NCI-H146 treated with DMSO at 0.1 percent for 48 hours (cell line): ENCODE results near the gene SCFD2.

Source experiments
- DNase-seq: peaks from one replicate; lab custom pipeline; 2025; ENCODE audit not compliant: unreplicated experiment; lab: John Stamatoyannopoulos, UW

Gene SCFD2

DNA sequence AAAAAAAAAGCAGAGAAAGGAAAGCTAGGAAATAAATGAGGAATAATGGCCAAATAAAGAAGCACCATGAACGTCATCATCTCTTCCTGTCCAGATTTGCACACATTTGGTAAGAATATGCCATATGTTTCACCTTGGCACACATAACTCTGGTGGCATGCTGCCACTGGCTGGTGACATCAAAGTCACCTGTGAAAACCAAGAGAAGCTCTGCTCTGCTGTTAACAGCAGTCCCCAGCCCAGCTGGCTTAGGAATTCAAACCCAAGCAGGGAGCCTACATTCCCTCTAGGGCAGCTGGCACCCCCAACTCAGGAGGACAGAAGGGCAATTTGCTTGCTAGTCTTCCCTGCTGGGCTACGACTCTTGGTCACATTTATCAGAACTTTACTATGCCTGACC lies 426.1 kb downstream of the SCFD2 start:
- no peak for DNase-seq

DNA sequence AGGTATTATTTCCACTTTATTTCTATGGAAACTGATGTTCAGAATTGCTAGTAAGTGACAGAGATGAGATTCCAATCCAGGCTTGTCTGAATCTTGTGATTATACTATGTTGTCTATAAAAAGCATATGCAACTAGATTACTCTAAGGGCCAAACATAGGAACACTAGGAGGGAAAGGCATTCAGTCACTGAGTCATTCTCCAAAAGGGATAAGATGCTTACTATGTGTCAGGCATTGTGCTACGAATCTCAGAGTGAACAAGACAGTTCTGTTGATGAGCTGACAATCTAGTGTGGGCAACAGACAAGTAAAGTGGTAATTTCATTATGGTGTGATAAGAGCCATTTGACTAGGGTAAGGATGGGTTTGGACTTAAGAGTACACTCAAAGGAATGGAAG lies 426.5 kb downstream of the SCFD2 start:
- no peak for DNase-seq

DNA sequence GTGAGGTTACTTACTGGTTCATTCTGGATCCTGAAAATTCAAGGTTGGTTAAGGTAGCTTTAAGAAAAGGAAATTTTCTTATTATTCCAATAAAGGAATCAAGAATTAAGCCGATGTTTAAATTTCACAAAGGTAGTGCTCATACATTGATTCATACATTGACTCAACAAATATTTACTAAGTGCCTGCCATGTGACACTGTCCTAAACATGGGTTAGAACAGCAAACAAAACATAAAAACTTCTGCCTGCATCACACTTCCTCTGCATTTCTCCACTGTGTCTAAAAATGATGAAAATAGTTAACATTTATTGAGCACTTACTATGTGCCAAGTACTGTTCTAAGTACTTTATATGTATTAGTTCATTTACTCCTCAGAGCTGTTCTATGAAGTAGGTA lies 428.0 kb downstream of the SCFD2 start:
- DNase-seq = no peak

DNA sequence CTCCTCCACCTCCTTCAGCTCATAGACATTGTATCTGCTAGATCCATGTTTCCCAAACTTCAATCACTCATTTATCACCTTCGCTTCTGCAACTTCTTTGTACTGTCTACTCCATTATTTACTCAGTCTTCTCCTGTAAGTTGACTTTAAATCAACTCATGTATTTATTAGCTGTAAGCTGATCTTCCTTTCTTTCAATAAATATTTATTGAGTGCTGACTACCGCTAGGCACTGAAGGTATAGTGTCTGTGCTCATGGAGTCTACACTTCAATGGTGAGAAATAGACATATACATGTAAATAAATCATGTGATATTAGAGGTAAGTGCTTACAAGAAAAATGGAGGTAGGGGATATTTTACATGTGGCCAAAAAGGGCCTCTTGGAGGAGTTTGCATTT lies 429.1 kb downstream of the SCFD2 start:
- DNase-seq = no peak

DNA sequence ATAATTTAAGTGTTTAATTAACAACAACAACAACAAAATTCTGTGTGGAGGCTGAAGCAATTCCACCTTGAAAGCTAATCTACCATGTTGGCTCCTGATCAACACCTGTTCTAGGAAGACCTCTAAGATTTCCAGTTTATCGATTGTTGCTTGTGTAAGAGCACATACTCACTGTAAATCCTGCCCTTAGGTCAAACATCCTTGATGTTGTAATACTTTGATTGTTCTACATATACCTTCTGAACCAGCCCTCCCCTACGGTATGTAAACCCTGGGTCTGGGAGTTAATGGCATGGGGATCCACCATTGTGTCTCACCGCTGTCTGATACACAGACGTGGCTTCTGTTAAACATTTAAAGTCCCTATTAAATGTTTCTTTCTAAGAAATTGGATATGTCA lies 430.5 kb downstream of the SCFD2 start:
- DNase-seq = no peak

DNA sequence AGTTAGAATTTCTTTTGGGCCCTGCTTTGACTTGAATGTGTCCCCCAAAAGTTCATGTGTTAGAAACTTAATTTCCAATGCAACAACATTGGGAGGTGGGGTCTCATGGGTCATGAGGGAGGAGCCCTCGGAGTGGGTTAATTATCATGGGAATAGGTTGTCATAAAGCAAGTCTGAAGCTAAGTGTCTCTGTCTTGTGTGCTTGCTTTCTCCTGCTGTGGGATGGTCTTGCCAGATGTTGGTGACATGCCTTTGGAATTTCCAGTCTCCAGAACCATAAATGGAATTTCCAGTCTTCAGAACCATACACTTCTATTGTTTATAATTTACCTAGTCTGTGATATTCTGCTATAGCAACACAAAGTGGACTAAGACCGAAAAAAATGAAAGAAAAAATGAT lies 432.1 kb downstream of the SCFD2 start:
- DNase-seq = no peak

DNA sequence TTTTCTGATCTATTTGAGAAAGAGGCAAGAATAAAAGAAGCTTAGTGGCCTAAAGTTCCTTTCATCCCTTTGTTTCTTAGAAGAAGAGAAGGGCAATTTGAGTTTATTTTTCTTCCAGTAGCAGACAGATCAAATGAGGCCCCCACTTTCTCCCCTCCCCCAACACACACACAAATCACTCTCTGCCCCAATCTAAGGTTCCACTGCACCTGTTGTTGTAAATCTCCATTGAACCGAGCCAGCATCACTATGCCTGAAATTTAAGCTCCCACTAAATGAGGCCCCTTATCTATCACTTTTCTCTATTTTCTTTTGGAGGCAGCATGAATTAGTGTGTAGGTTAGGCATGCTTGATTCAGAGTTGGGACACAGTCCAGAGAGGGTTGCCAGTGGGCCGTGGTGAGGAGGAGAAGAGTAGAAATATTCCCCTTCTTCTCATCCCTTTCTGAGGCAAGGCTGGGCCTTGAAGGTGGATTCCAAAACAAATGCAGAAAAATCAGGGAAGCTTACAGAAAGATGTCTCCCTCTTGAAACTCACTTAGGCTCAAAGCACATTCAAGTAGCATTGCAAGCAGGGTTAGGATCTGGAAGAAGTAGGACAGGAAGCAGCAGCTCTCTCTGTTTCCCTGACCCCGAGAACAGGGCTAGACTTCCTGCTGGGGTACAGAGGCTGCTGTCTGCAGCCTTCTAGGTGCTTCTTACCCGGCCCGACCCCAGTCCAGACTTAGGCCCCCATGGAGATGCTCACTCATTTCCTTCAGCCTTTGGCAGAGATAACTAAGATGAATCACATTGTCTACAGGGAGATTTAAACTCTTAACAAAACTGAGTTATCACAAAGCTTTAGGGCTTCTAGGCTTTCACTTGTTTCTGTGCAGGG lies 433.0 kb downstream of the SCFD2 start:
- peak; percentile 16 for DNase-seq

DNA sequence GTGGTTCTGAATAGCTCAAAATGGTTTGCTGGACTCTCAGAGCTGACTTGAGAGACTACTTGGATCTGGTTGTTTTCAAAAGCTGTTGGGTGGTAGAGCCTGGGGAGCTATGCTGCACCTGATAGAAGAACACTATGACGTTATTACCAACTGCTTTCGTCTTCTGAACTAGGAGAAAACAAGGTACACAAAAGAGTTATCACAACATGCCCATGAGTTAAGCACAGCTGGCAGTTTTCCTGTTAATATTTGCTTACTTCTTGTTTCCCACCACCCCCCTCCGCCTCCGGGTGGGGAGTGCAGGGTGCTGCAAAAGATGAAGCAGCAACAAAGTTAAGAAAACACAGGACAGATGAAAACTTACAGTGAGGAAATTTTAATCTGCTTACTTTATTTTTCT lies 434.6 kb downstream of the SCFD2 start:
- peak; percentile 42 for DNase-seq

DNA sequence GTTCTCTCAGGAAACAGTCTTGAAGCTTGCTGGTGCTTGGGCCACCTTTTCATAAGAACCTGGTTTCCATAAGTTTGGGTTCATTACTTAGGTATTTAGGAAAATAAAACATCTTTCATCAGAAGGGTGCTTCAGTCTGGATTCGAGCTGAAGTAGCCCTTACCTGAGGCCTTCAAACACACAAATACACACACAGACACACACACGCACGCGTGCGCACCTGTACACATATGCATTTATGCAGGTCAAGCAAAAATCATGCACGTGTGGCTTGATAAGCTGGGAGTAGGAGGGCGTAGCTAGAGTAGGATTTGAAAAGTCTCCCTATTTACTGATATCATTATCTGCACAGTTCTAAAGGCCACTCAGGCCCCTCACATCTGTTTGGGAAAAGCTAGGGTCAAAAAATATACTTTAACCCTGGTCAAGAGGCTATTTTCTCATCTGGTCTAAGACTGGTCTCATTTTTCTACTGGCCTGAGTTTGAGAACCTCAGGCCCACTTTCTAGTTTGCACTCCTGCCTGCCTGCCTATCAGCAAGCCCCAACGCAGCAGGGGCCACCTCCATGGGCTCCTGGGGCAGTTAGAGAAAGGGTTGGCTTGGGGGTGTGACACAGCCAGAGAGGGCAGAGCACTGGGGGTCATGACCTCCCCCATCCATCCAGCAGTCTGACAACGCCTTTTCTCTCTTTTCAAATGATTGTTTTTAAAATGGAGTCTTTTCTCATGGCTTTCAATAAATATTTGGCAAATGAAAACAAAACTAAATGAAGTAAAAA lies 439.5 kb downstream of the SCFD2 start:
- DNase-seq = peak; percentile 20

DNA sequence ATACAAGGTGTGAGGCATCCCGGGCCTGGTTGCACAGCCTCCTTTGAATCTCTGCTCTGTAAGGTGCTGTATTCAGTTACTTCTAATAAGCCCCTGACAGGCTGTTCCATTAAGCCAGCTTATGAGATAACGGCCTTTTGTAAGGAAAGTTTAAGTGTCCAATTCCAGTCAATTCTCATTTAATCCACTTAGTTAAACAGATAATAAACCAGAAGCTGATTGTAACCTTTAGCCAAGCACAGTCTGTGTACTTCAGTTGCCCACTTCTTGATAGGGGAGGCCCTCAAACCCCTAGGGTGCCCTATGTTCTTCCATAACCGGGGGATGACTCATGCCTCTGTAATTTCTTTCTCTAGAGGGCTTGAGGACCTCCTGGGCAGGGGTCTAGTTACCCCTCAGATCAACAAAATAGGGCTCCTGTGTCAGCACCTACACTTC lies 440.3 kb downstream of the SCFD2 start:
- peak; percentile 78 for DNase-seq

DNA sequence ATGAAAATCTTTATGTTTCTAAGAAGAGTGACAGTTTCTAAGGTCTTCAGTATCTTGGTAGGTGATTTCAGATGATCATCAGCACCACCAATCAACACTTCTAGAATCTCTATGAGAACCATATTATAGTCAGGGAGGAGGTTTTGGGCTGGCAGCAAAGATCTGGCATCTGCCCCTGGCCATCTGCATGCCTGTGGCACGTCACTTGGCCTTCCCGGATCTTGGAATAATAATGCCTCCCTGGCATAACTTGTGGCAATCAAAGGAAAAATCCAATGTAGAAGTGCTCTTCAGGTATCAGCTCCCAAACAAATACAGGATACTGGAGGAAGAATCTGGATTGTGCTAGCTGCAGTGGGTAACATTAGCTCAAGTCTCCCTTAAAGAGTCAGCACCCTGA lies 446.4 kb downstream of the SCFD2 start:
- no peak for DNase-seq

DNA sequence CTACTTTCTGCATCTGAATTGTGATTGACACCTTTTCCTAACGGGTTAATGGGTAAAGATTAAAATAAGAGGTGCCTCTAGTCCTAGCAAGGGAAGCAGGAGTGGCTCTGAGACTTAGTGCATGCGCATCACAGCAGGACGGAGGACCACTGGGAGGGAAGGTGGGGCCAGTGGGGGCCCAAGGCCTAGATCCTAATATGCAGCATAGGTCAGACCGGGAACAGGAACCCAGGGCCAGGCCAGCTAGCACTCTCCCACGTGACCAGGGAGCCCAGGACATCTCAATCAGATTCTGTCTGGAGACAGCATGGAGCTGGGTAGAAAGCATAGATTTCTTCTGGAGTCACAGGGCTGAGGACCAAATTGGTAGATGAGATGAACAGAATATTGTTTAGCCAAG lies 448.0 kb downstream of the SCFD2 start:
- DNase-seq = no peak

DNA sequence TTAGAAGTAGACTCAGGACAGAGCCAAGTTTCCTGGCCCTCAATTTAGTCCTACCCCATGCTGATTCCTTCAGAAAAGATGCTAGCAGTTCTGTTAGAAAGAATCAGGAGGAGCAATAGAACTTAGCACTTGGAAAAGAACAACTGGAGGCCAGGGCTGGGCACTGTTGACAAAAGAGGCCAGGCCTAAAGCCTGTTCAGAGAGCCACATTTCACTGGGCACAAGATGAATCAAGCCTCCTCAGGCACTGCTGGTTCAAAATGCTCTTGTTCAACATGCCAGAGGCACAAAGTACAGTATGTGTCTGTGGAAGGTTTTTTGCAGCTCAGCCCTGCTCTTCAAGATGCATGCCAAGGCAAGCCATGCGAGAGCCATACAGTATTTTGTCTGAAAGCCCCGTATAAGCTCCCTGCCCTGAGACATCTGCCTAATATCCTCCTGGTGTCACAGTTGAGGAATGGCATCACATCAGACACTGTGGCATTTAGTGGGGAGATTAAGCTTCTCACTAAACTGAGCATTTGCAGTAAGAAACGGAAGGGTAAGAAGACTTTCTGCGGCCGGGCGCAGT lies 450.0 kb downstream of the SCFD2 start:
- DNase-seq = no peak

DNA sequence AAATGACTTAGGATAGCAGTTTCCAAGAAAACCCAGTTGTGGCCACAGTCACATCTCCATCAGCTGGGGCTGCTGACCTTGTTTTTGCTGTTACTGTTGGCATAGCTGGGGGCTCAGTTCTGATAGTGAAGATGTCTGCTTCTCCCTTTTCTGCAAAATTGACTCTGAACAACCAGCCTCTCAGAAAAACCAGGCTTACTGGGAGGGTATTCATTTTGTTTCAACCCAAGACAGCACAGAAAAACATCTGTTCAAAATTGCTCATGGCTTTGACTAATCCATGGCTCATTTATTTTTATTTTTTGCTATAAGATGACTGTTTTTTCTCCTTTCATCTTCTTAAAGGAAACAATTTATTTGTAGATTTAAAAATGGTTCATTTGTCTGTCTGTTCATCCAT lies 450.7 kb downstream of the SCFD2 start:
- DNase-seq = no peak

DNA sequence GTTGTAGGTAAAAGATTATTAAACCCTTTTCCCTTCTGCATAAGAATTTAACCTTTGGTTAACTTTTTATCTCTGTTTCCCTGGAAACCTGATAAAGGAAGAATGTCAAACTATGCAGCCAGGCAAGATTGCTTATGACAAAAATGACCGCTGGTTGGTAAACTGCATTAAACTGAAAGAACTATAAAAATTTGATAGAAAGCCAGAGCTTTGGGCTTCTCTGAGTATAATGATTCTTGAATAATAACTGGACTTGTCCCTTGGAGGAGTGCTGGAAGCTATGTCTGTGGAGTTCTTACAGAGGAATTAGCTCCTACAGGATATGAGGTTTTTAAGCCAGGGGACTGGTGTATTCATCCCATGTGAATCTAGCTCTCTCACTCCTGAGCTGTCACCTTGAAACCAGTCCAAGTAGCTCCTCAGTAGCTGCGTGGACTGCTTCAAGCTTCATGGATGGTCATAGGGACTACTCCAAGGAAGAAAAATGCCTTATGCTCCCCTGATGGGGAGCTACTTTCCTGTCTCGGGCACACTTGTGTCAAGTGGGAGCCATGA lies 451.7 kb downstream of the SCFD2 start:
- no peak for DNase-seq

DNA sequence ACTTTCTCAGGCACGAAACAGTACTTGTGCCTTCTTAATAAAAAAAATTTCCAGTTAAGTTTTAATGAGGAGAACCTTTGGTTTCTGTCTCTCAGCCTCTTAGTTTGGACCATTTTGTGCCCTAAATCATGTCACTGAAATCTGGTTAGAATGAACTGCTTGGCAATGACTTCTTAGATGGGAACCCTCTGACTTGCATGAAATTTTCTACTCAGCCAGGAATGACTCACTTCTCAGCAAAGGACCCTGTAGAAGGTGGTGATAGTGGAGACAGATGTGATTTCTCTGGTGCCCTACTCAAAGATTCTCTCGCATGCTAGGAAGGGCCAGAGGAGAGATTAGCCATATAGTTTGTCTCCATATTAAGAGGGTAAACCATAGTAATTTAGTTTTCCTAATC lies 453.3 kb downstream of the SCFD2 start:
- DNase-seq = no peak

DNA sequence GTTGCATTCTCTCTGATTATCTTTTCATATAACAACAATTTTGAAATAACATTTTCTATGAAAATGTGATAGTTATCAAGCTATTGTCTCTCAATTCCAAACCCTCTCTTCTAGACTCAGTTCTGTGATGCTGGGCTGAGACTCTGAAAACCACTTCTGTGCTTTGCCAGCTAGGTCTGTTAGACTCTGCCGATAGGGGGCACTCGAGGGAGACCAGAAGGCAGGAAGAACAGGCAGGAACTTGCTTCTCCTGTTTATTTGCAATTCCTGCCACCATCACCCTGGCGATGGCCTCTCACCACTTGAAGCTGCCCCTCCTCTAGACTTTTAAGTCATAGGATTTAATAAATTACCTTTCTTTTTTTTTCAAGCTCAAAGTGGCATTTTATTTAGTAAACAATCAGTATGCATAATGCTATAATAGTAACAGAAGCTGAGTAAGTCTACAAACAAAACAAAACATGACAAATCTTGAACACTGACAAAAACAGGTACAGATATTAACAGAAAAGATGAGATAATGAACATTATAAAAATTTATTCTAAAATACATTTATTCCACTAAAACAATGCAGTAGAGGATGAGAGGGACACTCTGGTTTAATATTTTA lies 454.1 kb downstream of the SCFD2 start:
- DNase-seq = peak; percentile 81

DNA sequence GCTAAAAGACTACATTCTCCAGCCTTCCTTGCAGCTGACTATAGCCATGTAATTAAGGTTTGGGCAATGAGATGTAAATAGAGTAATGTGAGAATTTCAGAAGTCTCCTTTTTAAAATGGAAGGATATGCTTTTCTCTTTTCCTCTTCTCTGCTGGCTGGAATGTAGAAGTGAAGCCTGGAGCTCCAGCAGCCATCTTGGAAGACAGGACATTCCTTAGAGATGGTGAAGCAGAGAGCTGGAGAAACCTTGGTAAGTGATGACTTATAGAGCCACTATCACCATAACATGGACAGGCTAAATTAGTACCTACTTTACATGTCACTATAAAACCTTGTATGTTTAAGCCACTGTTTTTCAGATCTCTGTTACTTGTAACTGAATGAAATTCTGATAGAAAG lies 455.7 kb downstream of the SCFD2 start:
- DNase-seq = no peak

DNA sequence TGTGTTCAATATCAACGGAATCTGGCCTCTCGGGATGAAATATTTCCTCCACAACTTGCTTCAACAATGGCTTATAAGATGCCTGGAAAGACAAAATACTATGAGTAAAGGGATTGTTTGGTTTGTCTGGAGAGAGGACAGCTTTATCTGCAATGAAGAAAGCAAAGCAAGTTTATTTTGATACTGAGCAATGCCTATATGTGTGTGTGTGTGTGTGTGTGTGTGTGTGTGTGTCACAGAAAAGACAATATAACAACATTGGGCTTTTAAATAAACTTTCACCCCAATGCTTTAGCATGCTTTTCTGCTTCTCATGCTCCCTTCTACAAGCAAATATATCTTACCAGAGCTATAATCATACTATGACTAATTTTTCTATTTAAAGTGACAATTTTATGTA lies 458.4 kb downstream of the SCFD2 start:
- DNase-seq = no peak

DNA sequence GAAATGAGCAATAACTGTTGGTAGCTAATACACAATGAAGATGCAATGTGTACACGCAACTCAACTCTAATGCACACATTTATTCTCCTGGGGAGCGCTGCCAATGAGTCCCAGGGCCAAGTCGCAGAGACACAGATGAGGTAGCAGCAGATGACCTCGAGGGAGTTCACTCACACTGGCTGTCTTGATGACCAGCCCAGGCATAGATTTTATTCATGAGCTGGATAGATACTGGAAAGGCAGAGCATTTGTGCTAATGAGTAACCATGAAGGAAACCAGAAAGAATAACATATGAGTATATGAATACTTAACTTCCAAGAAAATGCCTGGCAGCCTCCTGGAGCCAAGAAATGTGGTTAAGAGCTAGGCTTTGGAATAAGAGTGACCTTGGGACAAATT lies 461.4 kb downstream of the SCFD2 start:
- DNase-seq = no peak

DNA sequence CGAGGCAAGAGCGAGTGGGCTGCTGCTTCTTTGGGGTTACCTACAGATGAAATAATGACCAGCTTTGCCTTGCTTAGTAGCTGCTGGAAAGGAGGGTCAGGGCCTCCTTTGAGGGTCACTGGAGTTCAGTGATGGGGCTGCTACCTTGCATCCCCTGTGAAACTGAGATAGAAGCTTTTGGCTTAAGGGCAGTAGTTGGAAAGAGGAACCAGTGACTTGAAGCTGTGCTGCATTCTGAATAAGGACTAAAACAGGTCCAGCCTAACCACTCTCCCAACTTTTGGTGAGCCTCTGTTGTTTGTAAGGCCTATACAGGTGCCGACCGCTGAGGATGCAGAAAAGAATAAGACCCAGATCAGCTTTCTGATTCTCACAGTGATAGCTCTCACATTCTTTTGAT lies 462.6 kb downstream of the SCFD2 start:
- DNase-seq = no peak
